Liver (tissue), 9 donors: ENCODE results near the gene TTC7B. TPM values are rescaled to one million over a fixed set of nuclear protein-coding genes. Genes with fewer than 3 reads are reported as not detected.

Experiments used
- DNase-seq: peaks from one replicate; pipeline ENCODE4 v3.0.0-alpha.2; 2017; ENCODE audit warnings: low spot score
- H3K27ac ChIP-seq, 2 donors: one replicate each; pipeline ENCODE4 v1.7.0; 2013; ENCODE audit warnings: inconsistent platforms in 2 of 2, low read length in 2 of 2, control low read depth in 1 of 2, low read depth in 1 of 2, mild to moderate bottlenecking in 1 of 2
- H3K27me3 ChIP-seq, 4 donors: one replicate each; pipeline versions ENCODE4 v1.6.1 to v1.7.0; 2013; ENCODE audit warnings: low read length in 3 of 4, inconsistent platforms in 1 of 4, mild to moderate bottlenecking in 1 of 4, moderate library complexity in 1 of 4; ENCODE audit not compliant: control insufficient read depth in 4 of 4, insufficient read depth in 4 of 4
- H3K36me3 ChIP-seq, 4 donors: one replicate each; pipeline versions ENCODE4 v1.6.1 to v1.7.0; 2013; ENCODE audit warnings: low read length in 3 of 4, mild to moderate bottlenecking in 3 of 4, low read depth in 1 of 4, moderate library complexity in 1 of 4; ENCODE audit not compliant: control insufficient read depth in 4 of 4, insufficient read depth in 3 of 4
- H3K4me1 ChIP-seq, 4 donors: one replicate each; pipeline versions ENCODE4 v1.6.1 to v1.7.0; 2013; ENCODE audit warnings: low read length in 3 of 4, mild to moderate bottlenecking in 3 of 4, moderate library complexity in 1 of 4; ENCODE audit not compliant: control insufficient read depth in 4 of 4, insufficient read depth in 4 of 4
- H3K4me3 ChIP-seq, 3 donors: one replicate each; pipeline versions ENCODE4 v1.6.1 to v1.7.0; 2013; ENCODE audit warnings: low read length in 3 of 3, control low read depth in 1 of 3, low read depth in 1 of 3, mild to moderate bottlenecking in 1 of 3
- H3K9ac ChIP-seq, 2 donors: one replicate each; pipeline ENCODE4 v1.7.0; 2013; ENCODE audit warnings: low read length in 2 of 2, mild to moderate bottlenecking in 2 of 2, moderate library complexity in 2 of 2, control low read depth in 1 of 2, low read depth in 1 of 2
- H3K9me3 ChIP-seq, 4 donors: one replicate each; pipeline versions ENCODE4 v1.6.1 to v1.7.0; 2013; ENCODE audit warnings: low read length in 3 of 4; ENCODE audit not compliant: control insufficient read depth in 4 of 4
- CTCF ChIP-seq: fragments of 150-350 bp; IDR thresholded peaks from 2 replicates; pipeline ENCODE4 v1.5.1; 2017; ENCODE audit warnings: improper control_type of control experiment, low read depth, low read length; ENCODE audit not compliant: missing input control
- FOXA1 ChIP-seq: IDR thresholded peaks from 2 replicates; pipeline ENCODE4 v1.6.1; 2016; ENCODE audit warnings: antibody characterized with exemption
- FOXA2 ChIP-seq: IDR thresholded peaks from 2 replicates; pipeline ENCODE4 v1.6.1; 2016; ENCODE audit warnings: antibody characterized with exemption
- HNF4A ChIP-seq, 2 donors: conservative IDR thresholded peaks; 2 replicates each; pipeline ENCODE4 v1.6.1; 2016; ENCODE audit warnings: antibody characterized with exemption in 2 of 2, mild to moderate bottlenecking in 2 of 2
- HNF4G ChIP-seq: IDR thresholded peaks from 2 replicates; pipeline ENCODE4 v1.6.1; 2016; ENCODE audit warnings: antibody characterized with exemption
- MAX ChIP-seq: IDR thresholded peaks from 2 replicates; pipeline ENCODE4 v1.6.1; 2016; ENCODE audit warnings: antibody characterized with exemption
- RAD21 ChIP-seq, 2 donors: IDR thresholded peaks; 2 replicates each; pipeline ENCODE4 v1.6.1; 2016; ENCODE audit warnings: antibody characterized with exemption in 2 of 2, mild to moderate bottlenecking in 2 of 2
- REST ChIP-seq: IDR thresholded peaks from 2 replicates; pipeline ENCODE4 v1.6.1; 2016; ENCODE audit warnings: antibody characterized with exemption, mild to moderate bottlenecking
- RXRA ChIP-seq, 2 donors: IDR thresholded peaks; 2 replicates each; pipeline ENCODE4 v1.6.1; 2017 to 2018; ENCODE audit warnings: antibody characterized with exemption in 2 of 2, mild to moderate bottlenecking in 1 of 2
- SP1 ChIP-seq: IDR thresholded peaks from 2 replicates; pipeline ENCODE4 v1.6.1; 2018; ENCODE audit warnings: antibody characterized with exemption, mild to moderate bottlenecking
- YY1 ChIP-seq: IDR thresholded peaks from 2 replicates; pipeline ENCODE4 v1.6.1; 2016; ENCODE audit warnings: antibody characterized with exemption, mild to moderate bottlenecking
- ZBTB33 ChIP-seq: IDR thresholded peaks from 2 replicates; pipeline ENCODE4 v1.6.1; 2016; ENCODE audit warnings: antibody characterized with exemption
- WGBS: extraction: QIAGEN DNeasy Blood & Tissue Kit; methylation state at CpG from one replicate; pipeline ENCODE4 v1.1.7; 2013; 5-methylcytosine and 5-hydroxymethylcytosine counted together
- polyA plus RNA-seq, 2 donors: library from polyadenylated mRNA; stranded (reverse) in 1 of 2; unstranded in 1 of 2; fragments of 200-250 nt in 1 of 2; fragments of >200 nt in 1 of 2; fragmentation: Nextera tagmentation in 1 of 2; extraction: Ambion mirVana in 1 of 2; gene quantifications; one replicate each; pipeline versions ENCODE4 v1.2.1 to v1.2.3, GENCODE V29; 2013 to 2015
- total RNA-seq, 2 donors: library from RNA; depleted of rRNA; stranded (reverse); fragments of >200 nt; gene quantifications; one replicate each; pipeline ENCODE4 v1.2.3, GENCODE V29; 2014
- donor health status: healthy.
- donor health status: healthy.
- donor health status: healthy.
- donor health status: healthy.
- donor health status: healthy.

TTC7B gene
- total and polyA plus RNA-seq, 4 donors, result 9.1 to 31.0 (median 12.5) TPM

GRCh38 chr14:90837355-90837754 lies 21.1 kb upstream of the TTC7B start:
- TF ChIP-seq YY1 (no peak), SP1 (no peak), ZBTB33 (no peak)
- no peaks in the 10 kb centered on the region for H3K36me3 ChIP-seq
- 96% methylated on average over 9 of the region's 9 CpGs for WGBS
- H3K9me3 ChIP-seq, result no peaks in the 10 kb centered on the region
- DNase-seq, result no peak
- H3K27ac ChIP-seq, result no peak overlapping the region
- H3K27me3 ChIP-seq, result no peaks in the 10 kb centered on the region
- no peak overlapping the region for H3K4me3 ChIP-seq
- H3K4me1 ChIP-seq, result no peaks in the 10 kb centered on the region
- H3K9ac ChIP-seq, result no peak overlapping the region

GRCh38 chr14:90836692-90837063 lies 20.4 kb upstream of the TTC7B start:
- no peak for TF ChIP-seq HNF4G
- TF ChIP-seq FOXA2, result no peak
- no peak for TF ChIP-seq ZBTB33
- TF ChIP-seq MAX, result no peak
- no peak for TF ChIP-seq FOXA1
- no peak for TF ChIP-seq RAD21 (IDR thresholded peaks at IDR 0.05)
- no peak for TF ChIP-seq RXRA (IDR thresholded peaks at IDR 0.05)
- TF ChIP-seq HNF4A (conservative IDR thresholded peaks at IDR 0.05), result no peak
- DNase-seq, result no peak
- Histone ChIP-seq H3K4me3 (no peak overlapping the region), H3K4me1 (no peaks in the 10 kb centered on the region), H3K27me3 (no peaks in the 10 kb centered on the region), H3K36me3 (no peaks in the 10 kb centered on the region), H3K9ac (no peak overlapping the region), H3K9me3 (no peaks in the 10 kb centered on the region), H3K27ac (no peak overlapping the region)
- 82% methylated on average over 7 of the region's 7 CpGs for WGBS

- TF ChIP-seq REST (no peak), HNF4A (conservative IDR thresholded peaks at IDR 0.05) (no peak), FOXA1 (no peak), CTCF (no peak)
- H3K36me3 ChIP-seq, result no peaks in the 10 kb centered on the region
- no peaks in the 10 kb centered on the region for H3K27me3 ChIP-seq
- WGBS, result 95% methylated on average over 10 of the region's 10 CpGs
- DNase-seq, result no peak
- H3K4me3 ChIP-seq, result no peak overlapping the region
- no peaks in the 10 kb centered on the region for H3K9me3 ChIP-seq
- H3K9ac ChIP-seq, result no peak overlapping the region
- H3K27ac ChIP-seq, result no peak overlapping the region
- H3K4me1 ChIP-seq, result peaks cover 0 to 4% (median 3%) of the 10 kb centered on the region in 4 donors
Measured at GRCh38 chr14:90831821-90832220, 15.6 kb upstream of the TTC7B start.
